ENCODE measurements around the gene MARS2.
"Not testable (repeated sequence)": the region's sequence is repeated elsewhere in the genome, so short reads cannot be mapped to it uniquely, and the experiment has no call there.

The MARS2 gene

DNA sequence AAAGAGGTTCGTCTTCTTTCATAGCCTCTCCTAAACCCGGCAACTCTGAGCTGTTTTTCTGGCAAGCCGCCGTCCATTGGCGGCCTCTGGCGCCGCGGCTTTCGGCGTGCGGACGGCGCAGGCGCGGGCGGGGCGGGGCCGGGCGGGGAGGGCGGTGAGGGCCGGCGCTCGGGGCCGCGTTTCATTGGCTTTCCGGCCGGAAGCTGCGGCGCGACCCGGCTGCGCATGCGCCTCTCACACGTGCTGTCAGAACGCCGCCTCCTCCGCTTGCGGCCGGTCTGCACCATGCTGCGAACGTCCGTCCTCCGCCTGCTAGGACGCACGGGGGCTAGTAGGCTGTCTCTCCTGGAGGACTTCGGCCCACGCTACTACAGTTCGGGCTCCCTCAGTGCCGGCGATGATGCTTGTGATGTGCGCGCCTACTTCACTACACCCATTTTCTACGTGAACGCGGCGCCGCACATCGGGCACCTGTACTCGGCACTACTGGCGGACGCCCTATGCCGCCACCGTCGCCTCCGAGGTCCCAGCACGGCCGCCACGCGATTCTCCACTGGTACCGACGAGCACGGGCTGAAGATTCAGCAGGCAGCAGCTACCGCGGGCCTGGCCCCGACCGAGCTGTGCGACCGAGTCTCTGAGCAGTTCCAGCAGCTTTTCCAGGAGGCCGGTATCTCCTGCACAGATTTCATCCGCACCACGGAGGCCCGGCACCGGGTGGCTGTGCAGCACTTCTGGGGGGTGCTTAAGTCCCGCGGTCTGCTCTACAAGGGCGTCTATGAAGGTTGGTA is at the start of gene MARS2:
Gene MARS2 (plus strand): TSS at position 249 of the 791 bp plus-strand sequence. CDS start 37 bp downstream, at position 286.
- DNase-seq (ENCODE audit: low read depth, low spot score) = peak; percentile 81

- DNase-seq (ENCODE audit: low read depth, low spot score) = no peak
Measured at GRCh38 chr2:197657562-197657961, 47.6 kb upstream of the MARS2 start.

DNA sequence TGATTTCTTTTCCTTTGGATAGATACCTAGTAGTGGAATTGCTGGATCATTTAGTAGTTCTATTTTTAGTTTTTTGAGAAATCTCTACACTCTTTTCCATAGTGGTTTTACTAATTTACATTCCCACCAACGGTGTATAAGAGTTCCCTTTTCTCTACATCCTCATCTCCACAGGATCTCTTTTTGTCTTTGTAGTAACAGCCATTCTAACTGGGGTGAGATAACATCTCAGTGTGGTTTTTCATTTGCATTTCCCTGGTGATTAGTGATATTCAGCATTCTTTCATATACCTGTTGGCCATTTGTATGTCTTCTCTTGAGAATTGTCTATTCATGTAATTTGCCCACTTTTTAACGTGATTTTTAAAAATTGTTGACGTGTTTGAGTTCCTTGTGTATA is 43.5 kb upstream of the MARS2 start:
- no peak for DNase-seq (ENCODE audit: low read depth, low spot score)

DNA sequence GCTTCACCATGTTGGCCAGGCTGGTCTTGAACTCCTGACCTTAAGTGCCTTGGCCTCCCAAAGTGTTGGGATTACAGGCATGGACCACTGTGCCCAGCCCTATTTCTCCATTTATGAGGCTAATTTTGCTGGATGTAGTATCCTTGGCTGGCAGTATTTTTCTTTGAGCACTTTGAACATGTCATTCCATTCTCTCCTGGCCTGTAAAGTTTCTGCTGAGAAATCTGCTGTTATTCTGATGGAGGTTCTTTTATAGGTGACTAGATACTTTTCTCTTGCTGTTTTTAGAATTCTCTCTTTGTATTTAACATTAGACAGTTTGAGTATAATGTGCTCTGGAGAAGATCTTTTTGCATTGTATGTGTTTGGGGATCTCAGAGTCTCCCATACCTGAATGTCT is 38.9 kb upstream of the MARS2 start:
- no peak for DNase-seq (ENCODE audit: low read depth, low spot score)

GRCh38 chr2:197668296-197668695 is 36.9 kb upstream of the MARS2 start:
- DNase-seq (ENCODE audit: low read depth, low spot score) = no peak

GRCh38 chr2:197669077-197669476 is 36.1 kb upstream of the MARS2 start:
- DNase-seq (ENCODE audit: low read depth, low spot score) = no peak

DNA sequence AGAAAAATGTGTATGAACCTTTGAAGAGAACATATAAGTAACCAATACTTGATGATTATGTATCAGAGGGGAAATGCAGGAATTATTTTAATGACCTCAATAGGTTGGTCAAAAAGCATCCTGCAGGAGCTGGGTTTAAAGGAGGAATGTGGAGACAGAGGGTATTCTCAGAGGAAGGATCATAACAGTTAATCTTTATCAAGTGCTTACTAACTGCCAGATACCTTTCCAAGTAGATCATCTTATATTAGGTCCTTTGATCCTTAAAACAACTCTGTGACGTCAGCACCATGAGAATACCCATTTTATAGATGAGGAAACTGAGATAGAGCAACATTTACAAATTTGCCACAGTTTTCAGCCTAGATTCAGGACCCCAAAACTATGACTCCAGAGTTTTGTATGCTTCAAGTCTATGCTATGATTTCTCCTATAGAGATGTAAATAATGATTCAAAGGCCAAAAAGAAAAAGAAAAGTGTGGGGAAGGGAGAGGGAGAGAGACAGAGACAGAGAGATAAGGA is 32.7 kb upstream of the MARS2 start:
- no peak for DNase-seq (ENCODE audit: low read depth, low spot score)

DNA sequence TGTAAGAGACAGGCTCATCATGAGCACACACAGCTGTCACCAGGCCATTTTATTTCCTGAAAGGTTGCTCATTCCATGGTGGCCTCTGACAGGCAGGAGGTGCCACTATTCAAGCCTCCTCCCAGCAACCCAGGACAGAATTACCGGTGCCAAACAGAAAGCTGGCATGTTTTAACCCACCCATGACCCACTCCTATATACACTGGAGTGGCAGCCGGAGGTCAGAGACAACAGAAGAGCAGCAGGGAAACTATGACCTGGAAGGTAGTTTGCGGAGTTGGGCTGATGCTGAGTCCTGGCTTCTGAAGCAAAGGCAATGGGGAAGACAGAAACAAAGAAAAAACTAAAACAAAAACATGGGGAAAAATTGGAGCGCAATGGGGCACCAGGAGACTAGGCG is 32.1 kb upstream of the MARS2 start:
- DNase-seq (ENCODE audit: low read depth, low spot score) = no peak

DNA sequence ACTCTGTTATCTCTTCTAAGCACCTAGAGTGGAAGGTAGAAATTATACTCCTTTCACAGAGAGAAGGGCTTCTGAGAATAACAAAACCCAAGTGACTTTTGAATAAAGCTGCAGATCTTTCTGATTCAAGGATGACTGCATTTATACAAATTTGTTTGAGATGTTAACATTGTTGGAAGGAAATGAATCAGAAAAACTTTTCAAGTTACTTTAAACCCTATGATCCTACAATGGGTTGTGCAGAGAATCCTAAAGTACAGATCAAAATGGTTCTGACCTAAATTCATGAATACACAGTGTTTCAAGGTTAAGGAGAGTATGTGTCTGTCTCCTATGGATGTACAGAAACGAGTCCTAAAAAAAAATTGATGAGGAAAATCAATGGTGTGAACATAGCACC is 31.6 kb upstream of the MARS2 start:
- DNase-seq (ENCODE audit: low read depth, low spot score) = no peak

GRCh38 chr2:197674060-197674459 is 31.1 kb upstream of the MARS2 start:
- DNase-seq (ENCODE audit: low read depth, low spot score) = no peak

- DNase-seq (ENCODE audit: low read depth, low spot score) = no peak
Measured at GRCh38 chr2:197674591-197674990, 30.6 kb upstream of the MARS2 start.

DNA sequence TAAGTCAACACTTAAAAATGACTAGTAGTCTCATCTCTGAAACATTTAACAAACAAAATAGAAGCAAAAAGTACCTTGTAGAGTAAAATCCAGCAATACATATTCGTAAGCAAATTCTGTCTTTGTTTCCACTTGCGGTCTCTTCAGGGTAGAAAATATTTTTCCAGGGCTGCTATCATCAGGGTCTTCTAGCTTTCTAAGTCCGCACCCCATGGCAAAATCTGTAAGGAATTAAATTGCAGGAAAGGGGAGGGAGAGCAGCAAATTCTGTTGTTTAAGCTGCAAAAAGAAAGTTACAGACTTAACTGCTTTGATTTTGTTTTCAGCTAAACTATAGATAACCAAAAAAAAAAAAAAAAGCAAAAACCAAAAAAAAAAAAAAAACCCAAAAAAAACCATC is 29.9 kb upstream of the MARS2 start, which contains the start of gene RFTN2:
Gene RFTN2 (minus strand): TSS at position 342 of the 400 bp plus-strand sequence. CDS start 129 bp downstream, at position 213.
- no peak for DNase-seq (ENCODE audit: low read depth, low spot score)

DNA sequence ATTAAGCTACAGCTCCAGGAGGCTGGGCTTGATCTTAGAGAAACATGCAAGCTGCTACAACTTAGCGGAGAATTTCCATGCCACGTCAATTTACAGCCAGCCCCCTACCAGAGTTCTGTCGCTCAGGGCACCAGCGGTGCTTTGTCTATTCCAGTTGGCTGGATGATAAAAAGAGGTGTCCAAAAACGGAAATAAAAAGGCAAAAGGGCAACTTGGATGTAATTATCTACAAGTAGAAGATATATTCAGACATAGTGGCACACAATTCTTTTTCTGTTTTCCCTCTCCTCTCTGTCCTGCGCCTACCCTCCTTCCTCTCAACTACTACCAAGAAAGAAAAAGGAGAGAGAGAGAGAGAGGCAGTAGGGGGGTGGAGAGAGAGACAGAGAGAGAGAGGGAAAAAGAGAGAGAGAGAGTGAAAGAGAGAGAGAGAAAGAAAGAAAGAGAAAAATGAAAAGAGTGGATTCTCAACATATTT is 29.4 kb upstream of the MARS2 start:
- DNase-seq (ENCODE audit: low read depth, low spot score) = no peak

- no peak for DNase-seq (ENCODE audit: low read depth, low spot score)
Measured at GRCh38 chr2:197677056-197677455, 28.1 kb upstream of the MARS2 start.

GRCh38 chr2:197677483-197677882 is 27.7 kb upstream of the MARS2 start:
- DNase-seq (ENCODE audit: low read depth, low spot score) = no peak

- DNase-seq (ENCODE audit: low read depth, low spot score) = not testable (repeated sequence)
Measured at GRCh38 chr2:197695206-197695605, 10.0 kb upstream of the MARS2 start.

DNA sequence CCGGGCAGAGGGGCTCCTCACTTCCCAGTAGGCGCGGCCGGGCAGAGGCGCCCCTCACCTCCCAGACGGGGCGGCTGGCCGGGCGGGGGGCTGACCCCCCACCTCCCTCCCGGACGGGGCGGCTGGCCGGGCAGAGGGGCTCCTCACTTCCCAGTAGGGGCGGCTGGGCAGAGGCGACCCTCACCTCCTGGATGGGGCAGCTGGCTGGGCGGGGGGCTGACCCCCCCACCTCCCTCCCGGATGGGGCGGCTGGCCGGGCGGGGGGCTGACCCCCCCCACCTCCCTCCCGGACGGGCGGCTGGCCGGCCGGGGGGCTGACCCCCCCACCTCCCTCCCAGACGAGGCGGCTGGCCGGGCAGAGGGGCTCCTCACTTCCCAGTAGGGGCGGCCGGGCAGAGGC is 9.2 kb upstream of the MARS2 start:
- DNase-seq (ENCODE audit: low read depth, low spot score) = not testable (repeated sequence)

DNA sequence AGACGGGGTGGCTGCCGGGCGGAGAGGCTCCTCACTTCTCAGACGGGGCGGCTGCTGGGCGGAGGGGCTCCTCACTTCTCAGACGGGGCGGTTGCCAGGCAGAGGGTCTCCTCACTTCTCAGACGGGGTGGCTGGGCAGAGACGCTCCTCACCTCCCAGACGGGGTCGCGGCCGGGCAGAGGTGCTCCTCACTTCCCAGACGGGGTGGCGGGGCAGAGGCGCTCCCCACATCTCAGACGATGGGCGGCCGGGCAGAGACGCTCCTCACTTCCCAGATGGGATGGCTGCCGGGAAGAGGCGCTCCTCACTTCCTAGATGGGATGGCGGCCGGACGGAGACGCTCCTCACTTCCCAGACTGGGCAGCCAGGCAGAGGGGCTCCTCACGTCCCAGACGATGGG is 8.6 kb upstream of the MARS2 start:
- not testable (repeated sequence) for DNase-seq (ENCODE audit: low read depth, low spot score)

DNA sequence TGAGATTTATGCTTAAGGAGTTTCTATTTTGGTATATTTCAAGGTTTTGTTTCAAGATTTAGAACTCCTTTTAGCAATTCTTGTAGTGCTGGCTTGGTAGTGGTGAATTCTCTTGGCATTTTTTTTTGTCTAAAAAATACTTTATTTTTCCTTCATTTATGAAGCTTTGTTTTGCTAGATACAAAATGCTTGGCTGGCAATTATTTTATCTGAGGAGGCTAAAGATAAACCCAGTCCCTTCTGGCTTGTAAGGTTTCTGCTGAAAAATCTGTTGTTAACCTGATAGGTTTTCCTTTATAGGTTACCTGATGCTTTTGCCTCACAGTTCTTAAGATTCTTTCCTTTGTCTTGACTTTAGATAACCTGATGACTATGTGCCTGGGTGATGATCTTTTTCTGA is 5.4 kb upstream of the MARS2 start:
- not testable (repeated sequence) for DNase-seq (ENCODE audit: low read depth, low spot score)

DNA sequence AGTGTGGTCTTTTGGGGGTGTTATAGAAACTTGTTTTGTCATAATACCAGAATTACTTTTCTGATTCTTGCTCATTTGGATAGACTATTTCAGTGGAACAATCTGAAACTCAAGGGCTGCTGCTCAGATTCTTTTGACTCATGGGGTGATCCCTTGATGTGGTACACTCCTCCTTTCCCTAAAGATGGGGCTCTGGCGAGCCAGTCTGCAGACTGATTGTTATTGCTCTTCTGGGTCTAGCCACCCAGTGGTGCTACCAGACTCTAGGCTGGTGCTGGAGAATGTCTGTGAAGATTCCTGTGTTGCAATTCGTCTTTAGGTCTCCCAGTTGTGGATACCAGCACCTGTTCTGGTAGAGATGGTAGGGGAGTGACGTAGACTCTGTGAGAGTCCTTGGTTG is 4.2 kb upstream of the MARS2 start:
- DNase-seq (ENCODE audit: low read depth, low spot score) = no peak

DNA sequence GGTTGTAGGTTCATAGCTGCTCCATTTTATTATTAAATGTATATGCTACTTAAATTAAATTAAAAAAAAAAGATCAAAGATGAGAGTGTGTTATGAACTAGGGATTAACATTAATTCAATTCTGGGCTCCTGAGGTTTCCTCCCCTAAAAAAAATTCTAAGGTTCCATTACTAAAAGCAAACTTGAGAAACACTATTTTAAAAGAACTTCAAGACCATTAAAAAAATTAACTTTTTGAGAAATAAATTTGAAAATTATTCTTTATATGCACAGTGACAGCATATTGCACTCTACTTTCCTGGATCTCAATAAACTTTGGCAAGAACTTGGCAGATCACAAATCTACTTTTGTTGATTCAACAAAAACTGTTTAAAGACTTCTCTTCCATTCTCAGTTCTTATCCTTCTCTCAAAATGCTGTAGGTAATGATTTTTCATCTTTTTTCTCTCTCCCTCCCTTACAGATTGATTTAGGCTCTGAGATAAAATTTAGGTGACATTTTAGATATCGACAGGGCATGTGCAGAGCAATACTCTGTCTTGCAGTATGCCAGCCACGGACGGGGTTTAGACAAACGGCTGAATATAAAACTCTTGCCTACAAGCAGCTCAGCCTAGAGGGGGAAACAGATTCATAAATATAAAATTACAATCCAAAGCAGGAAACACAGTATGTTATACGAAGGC is 592 bp upstream of the MARS2 start:
- DNase-seq (ENCODE audit: low read depth, low spot score) = no peak
